GM21381 (cell line): ENCODE data around the gene BICC1.

Source experiments
- ATAC-seq: cut with Tn5 transposase; IDR thresholded peaks from one replicate; pipeline ENCODE4 v1.9.1; 2021; ENCODE audit warnings: mild to moderate bottlenecking, moderate library complexity; ENCODE audit not compliant: unreplicated experiment

BICC1 gene

DNA sequence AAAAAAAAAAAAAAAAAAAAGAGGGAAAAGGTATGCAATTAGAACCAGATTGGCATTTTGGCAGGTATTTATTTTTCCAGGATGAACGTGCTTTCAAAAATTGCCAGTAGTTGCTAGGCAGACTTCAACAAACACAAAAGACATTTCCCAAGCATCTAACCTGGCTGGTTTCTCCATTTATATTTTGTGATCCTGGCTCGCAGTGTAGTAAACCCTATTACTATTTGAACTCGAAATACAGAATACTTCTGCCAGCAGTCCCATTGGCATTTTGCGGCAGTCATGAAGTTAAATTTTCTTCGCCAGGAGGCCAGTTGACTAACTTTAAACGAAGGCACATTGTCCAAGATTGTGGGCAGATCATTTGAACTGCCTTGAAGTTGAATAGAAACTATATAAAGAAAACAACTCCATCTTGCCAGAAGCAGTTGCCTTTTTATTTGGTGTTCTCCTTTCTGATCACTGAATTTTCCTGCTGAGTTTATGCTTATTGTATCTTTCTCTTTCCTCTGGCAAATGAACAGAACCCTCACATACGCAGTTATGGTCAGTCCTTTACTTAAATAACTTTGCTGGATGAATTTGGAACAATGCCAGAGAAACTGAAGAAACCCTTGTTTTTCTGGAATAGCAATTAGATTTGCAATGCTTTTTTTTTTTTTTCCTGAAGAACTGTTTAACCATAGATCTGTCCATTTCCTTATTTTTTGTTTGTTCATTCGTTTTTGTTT lies 132.9 kb downstream of the BICC1 start:
- no peak for ATAC-seq

- ATAC-seq = no peak
Observed at GRCh38 chr10:58647376-58648112, 134.9 kb downstream of the BICC1 start.

GRCh38 chr10:58648131-58648530 lies 135.5 kb downstream of the BICC1 start:
- ATAC-seq = no peak

DNA sequence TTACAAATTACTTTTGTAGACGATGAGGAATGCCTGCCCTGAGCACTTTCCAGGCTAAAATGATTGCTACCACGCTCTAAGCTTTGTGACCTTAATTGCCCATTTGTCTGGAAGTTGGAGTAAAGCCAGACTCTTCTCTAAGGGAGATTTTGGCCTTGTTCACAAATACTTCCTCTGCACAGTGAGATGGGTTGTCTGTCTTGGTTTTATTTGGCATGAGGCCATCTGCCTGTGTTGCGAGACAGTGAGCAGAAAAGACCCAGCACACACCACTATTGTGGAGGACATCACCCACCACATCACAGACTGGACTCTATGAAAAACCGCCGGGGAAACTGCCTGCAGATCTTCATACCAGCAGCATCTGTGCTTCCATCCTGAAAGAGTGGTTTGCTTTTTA lies 138.4 kb downstream of the BICC1 start:
- no peak for ATAC-seq

GRCh38 chr10:58651742-58652141 lies 139.1 kb downstream of the BICC1 start:
- ATAC-seq = no peak

- ATAC-seq = no peak
Observed at GRCh38 chr10:58653139-58653538, 140.5 kb downstream of the BICC1 start.

DNA sequence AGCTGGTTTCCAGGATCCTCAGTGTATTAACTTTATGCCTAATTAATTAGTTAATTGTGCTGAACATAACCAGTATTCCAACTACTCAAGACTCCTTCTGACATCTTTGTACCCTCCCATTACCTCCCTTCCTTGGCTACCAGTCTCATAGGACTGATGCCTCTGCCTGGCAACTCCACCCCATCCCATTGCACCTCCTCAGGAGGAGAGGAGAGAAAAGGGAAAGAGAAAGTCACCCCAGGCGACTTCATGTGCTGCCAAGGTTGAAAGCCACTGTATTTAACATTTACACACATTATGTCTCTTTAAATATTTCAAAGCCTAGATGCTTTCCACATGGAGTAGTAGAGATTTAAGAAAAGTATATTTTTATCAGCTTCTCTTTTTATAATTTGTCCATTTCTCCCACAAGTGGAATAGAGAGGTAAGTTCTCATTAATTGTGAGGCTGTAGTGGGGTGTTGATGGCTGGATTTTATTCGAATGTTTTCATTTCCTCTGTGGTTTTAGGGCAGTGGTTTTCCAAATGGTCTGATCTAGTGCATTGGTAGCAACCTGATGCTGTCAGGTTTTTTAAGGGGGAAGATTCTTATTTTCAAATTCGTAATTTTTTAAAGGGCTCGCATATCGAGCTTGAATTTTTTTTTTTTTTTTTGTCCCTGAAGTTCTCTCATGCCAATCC lies 148.0 kb downstream of the BICC1 start:
- ATAC-seq = no peak

GRCh38 chr10:58661336-58661735 lies 148.7 kb downstream of the BICC1 start:
- ATAC-seq = no peak

DNA sequence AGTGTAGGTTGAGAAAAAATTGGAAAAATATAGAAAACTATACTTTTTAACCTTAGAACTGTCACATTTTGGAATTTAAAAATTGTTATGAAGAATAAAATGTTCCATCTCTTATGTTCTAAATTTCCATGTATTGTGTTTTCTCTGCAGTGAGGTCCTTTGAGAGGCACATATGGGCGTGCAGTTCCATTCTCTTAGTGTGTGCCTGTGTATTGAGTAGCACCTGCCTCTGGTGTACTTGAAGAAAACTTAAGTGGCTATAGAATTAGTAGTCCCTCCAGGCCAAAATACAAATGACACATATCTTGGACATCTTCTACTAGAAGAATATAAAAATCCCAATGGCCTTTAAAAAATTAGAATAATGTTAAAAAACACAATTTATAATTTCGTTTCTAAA lies 149.2 kb downstream of the BICC1 start:
- no peak for ATAC-seq

GRCh38 chr10:58662314-58662713 lies 149.6 kb downstream of the BICC1 start:
- ATAC-seq = no peak

DNA sequence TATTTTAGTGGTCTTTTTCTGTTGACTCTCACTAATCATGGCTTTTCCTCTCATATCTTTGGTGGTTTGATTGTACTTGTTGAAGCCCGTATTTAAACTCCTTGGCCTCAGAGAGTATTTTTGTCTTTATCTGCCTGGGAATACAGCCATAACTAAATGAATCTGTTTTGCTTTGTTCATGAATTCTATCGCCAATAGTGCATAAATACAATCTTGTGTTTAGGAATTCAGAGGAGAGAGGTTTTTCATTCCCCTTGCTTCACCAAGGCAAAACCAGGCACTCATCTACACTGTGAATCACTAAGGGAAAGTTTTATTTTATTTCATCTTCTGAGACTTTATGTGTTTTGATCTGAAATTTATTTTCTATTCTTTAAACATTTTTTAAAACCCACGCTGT lies 152.7 kb downstream of the BICC1 start:
- ATAC-seq = no peak

DNA sequence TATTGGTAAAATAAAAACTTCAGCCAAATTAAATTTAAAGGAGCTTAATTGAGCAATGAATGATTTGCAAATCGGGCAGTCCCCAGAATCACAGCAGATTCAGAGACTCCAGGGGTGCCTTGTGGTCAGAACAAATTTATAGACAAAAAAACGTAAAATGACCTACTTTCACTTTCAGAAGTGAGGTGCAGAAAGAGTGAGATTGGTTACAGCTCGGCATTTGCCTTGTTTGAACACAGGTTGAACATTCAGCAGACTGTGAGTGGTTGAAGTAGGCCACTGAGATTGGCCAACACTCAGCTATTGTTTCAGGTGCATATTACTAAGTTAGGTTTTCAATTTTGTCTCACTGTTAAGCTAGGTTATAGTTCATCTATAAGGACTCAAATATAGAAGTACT lies 153.4 kb downstream of the BICC1 start:
- ATAC-seq = no peak

DNA sequence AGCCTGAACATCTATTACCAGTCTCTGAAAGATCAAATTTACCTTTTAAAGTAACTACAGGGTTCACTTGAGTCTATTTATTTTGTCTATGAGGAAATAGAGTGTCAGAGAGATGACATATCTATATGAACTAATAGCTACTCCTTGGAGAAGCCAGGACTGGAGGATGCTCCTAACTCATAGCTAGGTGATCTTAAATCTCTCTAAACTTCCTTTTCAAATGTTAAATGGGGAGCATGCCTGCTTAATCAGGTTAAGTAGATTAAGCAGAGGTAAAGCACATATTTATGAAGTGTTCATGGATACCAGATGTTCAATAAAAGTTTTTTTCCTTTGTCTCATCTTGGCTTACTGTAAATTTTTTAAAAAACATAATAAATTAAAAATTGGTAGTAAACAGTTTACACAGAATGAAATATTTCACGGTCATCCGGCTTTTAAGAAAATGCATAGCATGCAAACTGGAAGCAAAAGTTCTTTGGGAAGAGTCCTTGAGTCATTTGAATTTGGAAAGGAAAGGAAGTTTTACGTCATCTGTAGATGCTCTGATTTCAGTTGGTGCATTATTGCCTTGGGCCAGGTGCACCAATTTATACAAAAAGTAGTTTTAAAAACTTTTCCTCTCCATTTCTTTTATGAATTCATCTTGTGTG lies 155.1 kb downstream of the BICC1 start:
- no peak for ATAC-seq

GRCh38 chr10:58672845-58673244 lies 160.2 kb downstream of the BICC1 start:
- ATAC-seq = no peak

- ATAC-seq = no peak
Observed at GRCh38 chr10:58674251-58674650, 161.6 kb downstream of the BICC1 start.

- ATAC-seq = no peak
Observed at GRCh38 chr10:58675321-58675720, 162.6 kb downstream of the BICC1 start.

DNA sequence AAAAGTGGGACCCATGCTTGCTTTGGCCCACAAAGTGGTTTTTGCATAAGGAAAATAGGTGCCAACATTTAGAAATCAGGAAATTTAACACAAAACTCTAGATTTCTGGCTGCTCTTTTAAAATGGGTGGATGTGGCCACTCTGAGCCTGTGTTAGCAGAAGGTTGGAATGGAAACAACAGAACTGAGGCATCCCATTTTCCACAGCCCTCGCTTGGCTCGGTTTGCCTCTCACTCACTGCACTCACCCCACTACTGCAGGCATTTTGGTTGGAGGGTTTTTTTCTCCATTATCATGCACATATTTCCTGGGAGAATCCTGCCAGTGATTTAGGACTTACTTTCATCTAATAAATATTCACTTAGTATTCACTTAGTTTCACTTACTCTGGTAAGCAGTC lies 178.9 kb downstream of the BICC1 start:
- ATAC-seq = no peak

DNA sequence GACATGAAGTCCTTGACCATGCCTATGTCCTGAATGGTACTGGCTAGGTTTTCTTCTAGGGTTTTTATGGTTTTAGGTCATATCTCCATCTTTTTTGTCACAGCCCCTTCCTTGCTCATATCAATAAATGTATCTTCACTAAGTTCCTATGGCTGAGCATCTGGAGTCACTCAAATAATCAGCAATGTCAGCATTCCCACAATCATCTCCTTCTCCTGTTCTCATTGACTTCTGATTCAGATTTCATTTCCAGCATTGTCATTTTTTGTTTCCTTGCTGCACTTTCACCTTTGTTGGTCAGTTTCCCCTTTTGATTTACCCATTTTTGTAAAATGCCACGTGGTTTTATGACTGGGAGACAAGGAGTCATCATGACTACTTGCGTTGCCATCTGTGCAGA lies 181.2 kb downstream of the BICC1 start:
- no peak for ATAC-seq

GRCh38 chr10:58695022-58695421 lies 182.3 kb downstream of the BICC1 start:
- ATAC-seq = no peak

GRCh38 chr10:58696736-58697135 lies 184.1 kb downstream of the BICC1 start:
- ATAC-seq = no peak

- ATAC-seq = no peak
Observed at GRCh38 chr10:58697691-58698090, 185.0 kb downstream of the BICC1 start.
